HepG2 (cell line): ENCODE results near the gene MMUT. TPM values are rescaled to one million over a fixed set of nuclear protein-coding genes. Genes with fewer than 3 reads are reported as not detected.

ENCODE experiments used
- ATAC-seq: fragments of 200-7000 bp; cut with Tn5 transposase; 3 replicates; pipeline ENCODE4 v1.9.1; 2020; ENCODE audit warnings: mild to moderate bottlenecking, moderate library complexity
- BruUV-seq: library from RNA; stranded (reverse); fragments of 400-500 nt; replicated peaks from 2 replicates; lab custom pipeline; 2021; lab: Mats Ljungman, UMichigan
- CTCF ChIA-PET: fragments of 300-600 bp; formaldehyde crosslinking; extraction: SDS; loops from one replicate; lab custom pipeline; 2021; ENCODE audit warnings: low total read pairs, inconsistent platforms, low intra/inter-chr PET ratio; lab: Yijun Ruan, JAX
- POLR2A ChIA-PET: fragments of 350-600 bp; sonication (Branson Sonifier 250); formaldehyde crosslinking; loops from one replicate; lab custom pipeline; 2020; ENCODE audit warnings: antibody characterized with exemption, inconsistent platforms; lab: Yijun Ruan, JAX
- DNase-seq: peaks from one replicate; pipeline ENCODE4 v3.0.0-alpha.2; 2015; ENCODE audit warnings: low spot score
- FAIRE-seq: peaks from 3 replicates; lab custom pipeline; 2011; peaks lifted over from hg19 to GRCh38; lab: Jason Lieb, UNC
- H2AFZ ChIP-seq: one replicate; pipeline ENCODE4 v1.6.1; 2011; ENCODE audit warnings: low read length, inconsistent platforms
- H3K27ac ChIP-seq: fragments of 300-600 bp; 3 replicates; pipeline ENCODE4 v1.8.0; 2011; ENCODE audit warnings: mixed run types, mild to moderate bottlenecking, mixed read lengths, low read length, inconsistent platforms; ENCODE audit not compliant: insufficient read depth; ENCODE audit errors: extremely low read length
- H3K27me3 ChIP-seq, 2 experiments: fragments of 200-600 bp in 1 of 2; 2 replicates in 1 of 2; 3 replicates in 1 of 2; pipeline versions ENCODE4 v1.6.0 to v1.8.0; 2011; ENCODE audit warnings: low read length in 2 of 2, mild to moderate bottlenecking in 2 of 2, moderate library complexity in 2 of 2, inconsistent platforms in 1 of 2; ENCODE audit not compliant: insufficient read depth in 2 of 2, control insufficient read depth in 1 of 2
- H3K36me3 ChIP-seq, 2 experiments: fragments of 200-600 bp in 1 of 2; replicated peaks in 1 of 2; 2 replicates in 1 of 2; 3 replicates in 1 of 2; pipeline versions ENCODE4 v1.5.1 to v1.8.0; 2011; ENCODE audit warnings: low read length in 2 of 2, inconsistent platforms in 1 of 2; ENCODE audit not compliant: insufficient read depth in 2 of 2, control insufficient read depth in 1 of 2
- H3K4me1 ChIP-seq: 2 replicates; pipeline ENCODE4 v1.5.1; 2012; ENCODE audit warnings: low read length, inconsistent platforms; ENCODE audit not compliant: insufficient read depth
- H3K4me2 ChIP-seq: 2 replicates; pipeline ENCODE4 v1.6.0; 2011; ENCODE audit warnings: low read depth, low read length, inconsistent platforms
- H3K4me3 ChIP-seq, 3 experiments: fragments of 200-600 bp in 1 of 3; sonication (generic), shearing (Covaris generic) in 1 of 3; replicated peaks in 1 of 3; 2 replicates each; pipeline ENCODE4 v1.5.1; 2011 to 2016; ENCODE audit warnings: low read length in 3 of 3, inconsistent platforms in 2 of 3, low read depth in 2 of 3, mild to moderate bottlenecking in 2 of 3, control low read depth in 1 of 3, mixed read lengths in 1 of 3; ENCODE audit not compliant: insufficient read depth in 1 of 3
- H3K79me2 ChIP-seq: one replicate; pipeline ENCODE4 v1.6.1; 2011; ENCODE audit warnings: low read length, inconsistent platforms; ENCODE audit not compliant: insufficient read depth
- H3K9ac ChIP-seq: 2 replicates; pipeline ENCODE4 v1.6.0; 2011; ENCODE audit warnings: mild to moderate bottlenecking, low read depth, low read length, inconsistent platforms; ENCODE audit not compliant: insufficient read depth
- H3K9me3 ChIP-seq: 2 replicates; pipeline ENCODE4 v1.5.1; 2012; ENCODE audit warnings: mild to moderate bottlenecking, low read length
- H4K20me1 ChIP-seq: 2 replicates; pipeline ENCODE4 v1.6.0; 2011; ENCODE audit warnings: inconsistent platforms, mild to moderate bottlenecking, low read length, moderate library complexity; ENCODE audit not compliant: insufficient read depth
- CEBPB ChIP-seq: IDR thresholded peaks from 2 replicates; pipeline ENCODE4 v1.6.1; 2011; ENCODE audit warnings: low read depth, low read length, improper control_type of control experiment, borderline replicate concordance
- NCOA1 ChIP-seq: sonication (generic); formaldehyde crosslinking; IDR thresholded peaks from 2 replicates; pipeline ENCODE4 v1.9.0; 2021; ENCODE audit warnings: missing genetic modification reagents
- SETDB1 ChIP-seq: sonication (generic); formaldehyde crosslinking; IDR thresholded peaks from 2 replicates; pipeline ENCODE4 v1.5.1; 2020; ENCODE audit warnings: missing genetic modification reagents, mild to moderate bottlenecking, borderline replicate concordance
- TBX2 ChIP-seq: sonication (generic); formaldehyde crosslinking; IDR thresholded peaks from 2 replicates; pipeline ENCODE4 v1.5.0; 2020; ENCODE audit warnings: missing genetic modification reagents, mild to moderate bottlenecking, borderline replicate concordance
- U2AF1 ChIP-seq: fragments of 200-400 bp; formaldehyde crosslinking; optimal IDR thresholded peaks from 2 replicates; pipeline ENCODE3; 2017; ENCODE audit warnings: mild to moderate bottlenecking, low read depth, low read length
- ZNF260 ChIP-seq: sonication (generic); formaldehyde crosslinking; IDR thresholded peaks from 2 replicates; pipeline ENCODE4 v1.4.0; 2020; ENCODE audit warnings: missing genetic modification reagents, low read depth, mild to moderate bottlenecking, borderline replicate concordance
- ZNF274 ChIP-seq: sonication (generic); formaldehyde crosslinking; IDR thresholded peaks from 2 replicates; pipeline ENCODE4 v1.5.1; 2020; ENCODE audit warnings: mild to moderate bottlenecking, missing genetic modification reagents
- ZNF3 ChIP-seq: IDR thresholded peaks from 2 replicates; pipeline ENCODE4 v1.7.0; 2017; ENCODE audit warnings: inconsistent platforms
- ZNF30 ChIP-seq: sonication (generic); formaldehyde crosslinking; IDR thresholded peaks from 2 replicates; pipeline ENCODE4 v1.5.0; 2020; ENCODE audit warnings: mild to moderate bottlenecking, missing genetic modification reagents
- ZNF354B ChIP-seq: sonication (generic); formaldehyde crosslinking; IDR thresholded peaks from 2 replicates; pipeline ENCODE4 v1.8.0; 2022; ENCODE audit warnings: mild to moderate bottlenecking, missing genetic modification reagents
- ZNF547 ChIP-seq: sonication (generic); formaldehyde crosslinking; IDR thresholded peaks from 2 replicates; pipeline ENCODE4 v1.5.1; 2020; ENCODE audit warnings: mild to moderate bottlenecking, missing genetic modification reagents
- ZNF709 ChIP-seq: sonication (generic); formaldehyde crosslinking; IDR thresholded peaks from 2 replicates; pipeline ENCODE4 v1.5.0; 2020; ENCODE audit warnings: mild to moderate bottlenecking, missing genetic modification reagents
- WGBS: methylation state at CpG from one replicate; pipeline ENCODE4 v1.1.6; 2017; ENCODE audit warnings: low lambda C conversion rate; 5-methylcytosine and 5-hydroxymethylcytosine counted together
- in situ Hi-C: cut with HindIII; loops from 2 replicates; pipeline ENCODE4 v1.10.0; 2017; ENCODE audit warnings: low pct_unique_long_range_greater_than_20kb; ENCODE audit not compliant: extremely low pct_ligation_motif_present
- intact Hi-C: fragments of 100-400 bp; cut with micrococcal nuclease; formaldehyde crosslinking; loops from one replicate; pipeline ENCODE4 v1.10.0; 2022; ENCODE audit not compliant: unreplicated experiment
- polyA plus RNA-seq, 8 experiments: library from polyadenylated mRNA; depleted of rRNA in 3 of 8; stranded (reverse) in 7 of 8; unstranded in 1 of 8; fragments of >200 nt; fragmentation: Illumina TruSeq in 4 of 8; extraction: Trizol in 4 of 8; gene quantifications; 2 replicates each; pipeline versions ENCODE4 v1.2.1 to v1.2.3, GENCODE V29; 2011 to 2016; ENCODE audit warnings: low read depth in 4 of 8, missing spikeins in 1 of 8, mixed read lengths in 1 of 8; ENCODE audit not compliant: insufficient read depth in 1 of 8
- total RNA-seq, 5 experiments: library from RNA; depleted of rRNA; stranded (reverse); fragments of >200 nt; fragmentation: Illumina TruSeq; extraction: Trizol; gene quantifications; 2 replicates each; pipeline ENCODE4 v1.2.3, GENCODE V29; 2016; ENCODE audit warnings: low read depth in 1 of 5
- TF ChIP-seq, protein P1 (sequence below): sonication (generic); formaldehyde crosslinking; IDR thresholded peaks from 2 replicates; pipeline ENCODE4 v1.4.0; 2020; ENCODE audit warnings: mild to moderate bottlenecking, missing genetic modification reagents
- TF ChIP-seq, protein P2 (sequence below): sonication (generic); formaldehyde crosslinking; IDR thresholded peaks from 2 replicates; pipeline ENCODE4 v1.4.0; 2020; ENCODE audit warnings: missing genetic modification reagents, borderline replicate concordance
- TF ChIP-seq, protein P3 (sequence below): IDR thresholded peaks from 2 replicates; pipeline ENCODE4 v1.6.1; 2012; ENCODE audit warnings: low read length, improper control_type of control experiment
- TF ChIP-seq, protein P4 (sequence below), 2 experiments: sonication (generic) in 1 of 2; formaldehyde crosslinking in 1 of 2; IDR thresholded peaks; 2 replicates each; pipeline versions ENCODE4 v1.4.0 to v1.6.1; 2018 to 2020; ENCODE audit warnings: missing genetic modification reagents in 2 of 2, borderline replicate concordance in 1 of 2, low read depth in 1 of 2, mild to moderate bottlenecking in 1 of 2, missing biosample characterization in 1 of 2

MMUT gene
- total and polyA plus RNA-seq, 2 of the 13 experiments (the other 11 are each of a cell fraction or from before 2014, with no cell fraction given): 16.1 to 20.5 TPM

DNA sequence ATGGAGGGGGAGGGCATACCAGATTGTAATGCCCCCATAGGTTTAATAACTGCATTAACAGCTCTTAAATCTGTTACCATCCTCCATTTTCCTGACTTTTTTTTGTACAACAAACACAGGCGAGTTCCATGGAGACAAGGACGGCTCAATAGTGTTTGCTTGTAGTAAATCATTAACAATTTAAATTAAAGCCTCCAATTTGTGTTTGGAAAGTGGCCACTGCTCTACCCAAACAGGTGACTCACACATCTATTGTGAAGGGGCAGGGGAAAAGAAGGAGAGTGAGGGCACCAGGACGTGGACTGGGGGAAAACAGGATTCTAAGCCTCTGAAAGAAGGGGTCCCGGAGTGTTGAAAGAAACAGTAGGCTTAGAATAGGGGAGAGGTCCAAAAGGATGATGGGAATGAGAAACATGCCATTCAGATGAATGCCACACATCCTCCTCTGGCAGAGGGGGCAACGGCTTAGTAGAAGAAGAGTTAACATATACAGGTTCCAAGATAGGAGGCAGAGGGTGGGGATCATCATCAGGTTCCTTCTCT is 43.6 kb upstream of the MMUT start:
- BruUV-seq: no TSS peak
- intact Hi-C loops (loop anchor here (2.0 kb wide), 1 partner anchor 16 kb away; no protein-coding TSS in a partner anchor), in situ Hi-C loops (no loop called here)
- DNase-seq: peak; percentile 90
- Histone ChIP-seq H3K27me3 (no peaks in the 10 kb centered on the region), H3K4me1 (peaks cover 42% of the 10 kb centered on the region), H3K36me3 (no peaks in the 10 kb centered on the region), H3K79me2 (no peaks in the 10 kb centered on the region), H4K20me1 (no peaks in the 10 kb centered on the region), H3K27ac (peak overlapping the region; percentile 85), H3K4me2 (peak overlapping the region; percentile 71), H3K9ac (peak overlapping the region; percentile 61), H3K4me3 (peak overlapping the region in 1 of 3 experiments; percentile 41; a peak in 3 of 6 replicates), H2AFZ (peak overlapping the region; percentile 93), H3K9me3 (no peaks in the 10 kb centered on the region)
- peak; percentile 98 for ATAC-seq
- FAIRE-seq: peak; percentile 70
- WGBS: 11% methylated on average over 5 of the region's 5 CpGs
- CTCF ChIA-PET: interaction anchor here (1.4 kb wide), 1 partner anchor 26 kb away, joined by 4 read pairs; no protein-coding TSS in a partner anchor
- POLR2A ChIA-PET: no interaction called here
- TF ChIP-seq CEBPB (no peak), ZNF354B (CRISPR knock-in tag) (no peak), ZNF260 (CRISPR knock-in tag) (no peak), ZNF30 (CRISPR knock-in tag) (no peak), TBX2 (CRISPR knock-in tag) (peak; percentile 84), ZNF547 (CRISPR knock-in tag) (no peak), ZNF3 (CRISPR knock-in tag) (no peak), U2AF1 (no peak), NCOA1 (0 out of 2 replicates have a peak, but pooled peaks have one; percentile 45), ZNF274 (CRISPR knock-in tag) (0 out of 2 replicates have a peak, but pooled peaks have one; percentile 19), SETDB1 (CRISPR knock-in tag) (no peak), ZNF709 (CRISPR knock-in tag) (no peak)
- TF ChIP-seq, protein P1, sequence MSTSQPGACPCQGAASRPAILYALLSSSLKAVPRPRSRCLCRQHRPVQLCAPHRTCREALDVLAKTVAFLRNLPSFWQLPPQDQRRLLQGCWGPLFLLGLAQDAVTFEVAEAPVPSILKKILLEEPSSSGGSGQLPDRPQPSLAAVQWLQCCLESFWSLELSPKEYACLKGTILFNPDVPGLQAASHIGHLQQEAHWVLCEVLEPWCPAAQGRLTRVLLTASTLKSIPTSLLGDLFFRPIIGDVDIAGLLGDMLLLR (CRISPR knock-in tag): no peak
- TF ChIP-seq, protein P2, sequence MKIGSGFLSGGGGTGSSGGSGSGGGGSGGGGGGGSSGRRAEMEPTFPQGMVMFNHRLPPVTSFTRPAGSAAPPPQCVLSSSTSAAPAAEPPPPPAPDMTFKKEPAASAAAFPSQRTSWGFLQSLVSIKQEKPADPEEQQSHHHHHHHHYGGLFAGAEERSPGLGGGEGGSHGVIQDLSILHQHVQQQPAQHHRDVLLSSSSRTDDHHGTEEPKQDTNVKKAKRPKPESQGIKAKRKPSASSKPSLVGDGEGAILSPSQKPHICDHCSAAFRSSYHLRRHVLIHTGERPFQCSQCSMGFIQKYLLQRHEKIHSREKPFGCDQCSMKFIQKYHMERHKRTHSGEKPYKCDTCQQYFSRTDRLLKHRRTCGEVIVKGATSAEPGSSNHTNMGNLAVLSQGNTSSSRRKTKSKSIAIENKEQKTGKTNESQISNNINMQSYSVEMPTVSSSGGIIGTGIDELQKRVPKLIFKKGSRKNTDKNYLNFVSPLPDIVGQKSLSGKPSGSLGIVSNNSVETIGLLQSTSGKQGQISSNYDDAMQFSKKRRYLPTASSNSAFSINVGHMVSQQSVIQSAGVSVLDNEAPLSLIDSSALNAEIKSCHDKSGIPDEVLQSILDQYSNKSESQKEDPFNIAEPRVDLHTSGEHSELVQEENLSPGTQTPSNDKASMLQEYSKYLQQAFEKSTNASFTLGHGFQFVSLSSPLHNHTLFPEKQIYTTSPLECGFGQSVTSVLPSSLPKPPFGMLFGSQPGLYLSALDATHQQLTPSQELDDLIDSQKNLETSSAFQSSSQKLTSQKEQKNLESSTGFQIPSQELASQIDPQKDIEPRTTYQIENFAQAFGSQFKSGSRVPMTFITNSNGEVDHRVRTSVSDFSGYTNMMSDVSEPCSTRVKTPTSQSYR: no peak
- TF ChIP-seq, protein P3, sequence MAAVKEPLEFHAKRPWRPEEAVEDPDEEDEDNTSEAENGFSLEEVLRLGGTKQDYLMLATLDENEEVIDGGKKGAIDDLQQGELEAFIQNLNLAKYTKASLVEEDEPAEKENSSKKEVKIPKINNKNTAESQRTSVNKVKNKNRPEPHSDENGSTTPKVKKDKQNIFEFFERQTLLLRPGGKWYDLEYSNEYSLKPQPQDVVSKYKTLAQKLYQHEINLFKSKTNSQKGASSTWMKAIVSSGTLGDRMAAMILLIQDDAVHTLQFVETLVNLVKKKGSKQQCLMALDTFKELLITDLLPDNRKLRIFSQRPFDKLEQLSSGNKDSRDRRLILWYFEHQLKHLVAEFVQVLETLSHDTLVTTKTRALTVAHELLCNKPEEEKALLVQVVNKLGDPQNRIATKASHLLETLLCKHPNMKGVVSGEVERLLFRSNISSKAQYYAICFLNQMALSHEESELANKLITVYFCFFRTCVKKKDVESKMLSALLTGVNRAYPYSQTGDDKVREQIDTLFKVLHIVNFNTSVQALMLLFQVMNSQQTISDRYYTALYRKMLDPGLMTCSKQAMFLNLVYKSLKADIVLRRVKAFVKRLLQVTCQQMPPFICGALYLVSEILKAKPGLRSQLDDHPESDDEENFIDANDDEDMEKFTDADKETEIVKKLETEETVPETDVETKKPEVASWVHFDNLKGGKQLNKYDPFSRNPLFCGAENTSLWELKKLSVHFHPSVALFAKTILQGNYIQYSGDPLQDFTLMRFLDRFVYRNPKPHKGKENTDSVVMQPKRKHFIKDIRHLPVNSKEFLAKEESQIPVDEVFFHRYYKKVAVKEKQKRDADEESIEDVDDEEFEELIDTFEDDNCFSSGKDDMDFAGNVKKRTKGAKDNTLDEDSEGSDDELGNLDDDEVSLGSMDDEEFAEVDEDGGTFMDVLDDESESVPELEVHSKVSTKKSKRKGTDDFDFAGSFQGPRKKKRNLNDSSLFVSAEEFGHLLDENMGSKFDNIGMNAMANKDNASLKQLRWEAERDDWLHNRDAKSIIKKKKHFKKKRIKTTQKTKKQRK: no peak
- TF ChIP-seq, protein P4, sequence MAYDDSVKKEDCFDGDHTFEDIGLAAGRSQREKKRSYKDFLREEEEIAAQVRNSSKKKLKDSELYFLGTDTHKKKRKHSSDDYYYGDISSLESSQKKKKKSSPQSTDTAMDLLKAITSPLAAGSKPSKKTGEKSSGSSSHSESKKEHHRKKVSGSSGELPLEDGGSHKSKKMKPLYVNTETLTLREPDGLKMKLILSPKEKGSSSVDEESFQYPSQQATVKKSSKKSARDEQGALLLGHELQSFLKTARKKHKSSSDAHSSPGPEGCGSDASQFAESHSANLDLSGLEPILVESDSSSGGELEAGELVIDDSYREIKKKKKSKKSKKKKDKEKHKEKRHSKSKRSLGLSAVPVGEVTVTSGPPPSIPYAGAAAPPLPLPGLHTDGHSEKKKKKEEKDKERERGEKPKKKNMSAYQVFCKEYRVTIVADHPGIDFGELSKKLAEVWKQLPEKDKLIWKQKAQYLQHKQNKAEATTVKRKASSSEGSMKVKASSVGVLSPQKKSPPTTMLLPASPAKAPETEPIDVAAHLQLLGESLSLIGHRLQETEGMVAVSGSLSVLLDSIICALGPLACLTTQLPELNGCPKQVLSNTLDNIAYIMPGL (CRISPR knock-in tag; IDR thresholded peaks at IDR 0.05; ENCODE audit: borderline replicate concordance in 1 of 2, low read depth in 1 of 2): no peak
